Epithelial cell of proximal tubule (primary cell): ENCODE measurements around the gene SEMA3B. TPM values are rescaled to one million over a fixed set of nuclear protein-coding genes. Genes with fewer than 3 reads are reported as not detected.

Experiments used
- DNase-seq: peaks from one replicate; pipeline ENCODE4 v3.0.0-alpha.2; 2011; ENCODE audit warnings: low read depth
- H3K4me3 ChIP-seq: 2 replicates; pipeline ENCODE4 v1.5.1; 2011; ENCODE audit warnings: low read depth, mild to moderate bottlenecking, low read length
- total RNA-seq: library from RNA; depleted of rRNA; stranded (reverse); fragments of >200 nt; gene quantifications from 2 replicates; pipeline ENCODE4 v1.2.3, GENCODE V29; 2015
- TF ChIP-seq, protein P1 (sequence below): conservative IDR thresholded peaks from 2 replicates; pipeline ENCODE4 v1.5.1; 2012; ENCODE audit warnings: low read depth, mild to moderate bottlenecking, low read length

Gene SEMA3B
- total RNA-seq, 1 donor from 2014 or later = 29.5 TPM

DNA sequence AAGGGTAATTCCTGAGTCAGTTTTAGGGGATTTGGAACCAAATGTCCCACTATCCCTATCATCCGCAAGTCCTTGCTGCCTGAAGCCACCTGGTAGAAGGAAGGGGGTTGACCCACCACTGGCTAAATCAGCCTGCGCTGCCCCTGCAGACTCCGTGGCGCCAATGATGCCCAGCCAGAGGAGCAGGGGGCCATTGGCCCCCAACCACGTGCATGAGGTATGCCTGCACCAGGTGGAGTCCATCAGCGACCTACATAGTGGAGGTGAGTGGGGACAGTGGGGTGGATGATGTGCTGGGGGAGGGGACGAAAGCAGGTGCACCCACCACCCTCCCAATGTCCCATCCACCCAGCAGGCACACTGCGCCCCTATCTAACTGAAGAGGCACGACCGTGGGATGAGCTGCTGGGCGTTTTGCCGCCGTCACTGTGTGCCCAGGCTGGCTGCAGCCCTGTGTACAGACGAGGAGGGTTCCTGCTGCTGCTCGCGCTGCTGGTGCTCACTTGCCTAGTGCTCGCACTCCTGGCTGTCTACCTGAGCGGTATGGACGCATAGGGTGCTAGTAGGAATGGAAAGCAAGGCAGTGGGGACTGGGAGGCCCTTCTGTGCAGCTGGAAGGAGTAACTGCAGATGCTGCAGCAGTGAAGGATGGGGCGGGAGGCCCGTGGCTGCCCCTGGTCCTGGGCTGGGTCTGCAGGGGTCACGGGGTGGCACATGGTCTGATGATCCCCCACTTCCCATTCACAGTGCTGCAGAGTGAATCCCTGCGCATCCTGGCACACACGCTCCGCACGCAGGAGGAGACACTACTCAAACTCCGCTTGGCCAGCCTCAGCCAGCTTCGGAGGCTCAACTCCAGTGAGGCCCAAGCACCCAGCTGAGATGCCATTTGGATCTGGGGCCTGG lies 17.6 kb downstream of the SEMA3B start:
- no peak for DNase-seq
- TF ChIP-seq, protein P1, sequence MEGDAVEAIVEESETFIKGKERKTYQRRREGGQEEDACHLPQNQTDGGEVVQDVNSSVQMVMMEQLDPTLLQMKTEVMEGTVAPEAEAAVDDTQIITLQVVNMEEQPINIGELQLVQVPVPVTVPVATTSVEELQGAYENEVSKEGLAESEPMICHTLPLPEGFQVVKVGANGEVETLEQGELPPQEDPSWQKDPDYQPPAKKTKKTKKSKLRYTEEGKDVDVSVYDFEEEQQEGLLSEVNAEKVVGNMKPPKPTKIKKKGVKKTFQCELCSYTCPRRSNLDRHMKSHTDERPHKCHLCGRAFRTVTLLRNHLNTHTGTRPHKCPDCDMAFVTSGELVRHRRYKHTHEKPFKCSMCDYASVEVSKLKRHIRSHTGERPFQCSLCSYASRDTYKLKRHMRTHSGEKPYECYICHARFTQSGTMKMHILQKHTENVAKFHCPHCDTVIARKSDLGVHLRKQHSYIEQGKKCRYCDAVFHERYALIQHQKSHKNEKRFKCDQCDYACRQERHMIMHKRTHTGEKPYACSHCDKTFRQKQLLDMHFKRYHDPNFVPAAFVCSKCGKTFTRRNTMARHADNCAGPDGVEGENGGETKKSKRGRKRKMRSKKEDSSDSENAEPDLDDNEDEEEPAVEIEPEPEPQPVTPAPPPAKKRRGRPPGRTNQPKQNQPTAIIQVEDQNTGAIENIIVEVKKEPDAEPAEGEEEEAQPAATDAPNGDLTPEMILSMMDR = no peak
- H3K4me3 ChIP-seq = no peak overlapping the region

DNA sequence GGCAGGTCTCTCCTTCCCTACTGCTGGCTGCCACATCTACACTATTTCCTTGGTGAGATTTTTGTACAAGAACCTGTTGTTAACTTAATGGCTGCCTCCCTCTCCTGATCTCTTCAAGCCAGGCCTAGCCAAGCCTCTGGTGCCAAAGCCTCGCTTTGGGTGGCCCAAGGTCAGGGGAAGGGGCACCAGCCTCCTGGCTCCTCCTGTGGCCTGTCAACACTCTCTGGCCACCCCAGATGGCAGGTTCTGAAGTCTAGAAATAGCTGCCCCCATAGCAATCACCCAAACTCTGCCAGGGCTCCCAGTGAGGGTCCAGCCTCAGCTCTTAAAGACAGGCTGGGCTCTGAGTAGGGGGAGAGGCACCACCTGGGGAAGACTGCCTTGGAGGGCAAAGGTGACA lies 18.3 kb downstream of the SEMA3B start:
- TF ChIP-seq, protein P1 = no peak
- H3K4me3 ChIP-seq = no peak overlapping the region
- no peak for DNase-seq

DNA sequence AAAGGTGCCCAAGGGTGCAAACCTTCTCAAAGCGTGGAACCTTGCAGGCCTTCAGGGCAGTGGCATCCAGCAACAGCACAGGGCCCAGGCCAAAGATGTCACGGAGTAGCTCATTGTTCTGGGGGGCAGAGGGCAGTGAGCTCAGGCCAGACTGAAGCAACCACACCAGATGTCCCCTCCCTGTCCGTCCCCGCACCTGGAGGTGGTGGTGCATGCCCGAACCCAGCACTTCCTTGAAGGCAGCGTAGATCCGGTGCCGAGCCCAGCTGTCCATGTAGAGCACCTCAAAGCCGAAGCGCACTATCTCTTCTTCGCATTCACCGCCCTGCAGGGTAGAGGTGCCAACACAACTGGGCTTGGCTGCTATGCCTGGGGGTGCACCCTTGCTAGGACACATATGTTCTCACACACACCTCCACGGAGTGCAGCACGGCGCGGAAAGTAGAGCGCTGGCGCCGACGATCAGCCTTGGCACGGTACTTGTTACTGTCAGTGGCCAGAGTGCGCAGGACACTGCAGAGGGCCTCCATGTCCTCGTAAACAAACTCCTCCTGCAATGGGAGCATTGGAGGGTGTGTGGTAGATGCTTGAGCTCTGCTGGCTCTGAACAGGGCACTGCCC lies 19.6 kb downstream of the SEMA3B start:
- H3K4me3 ChIP-seq = no peak overlapping the region
- TF ChIP-seq, protein P1 = no peak
- no peak for DNase-seq

DNA sequence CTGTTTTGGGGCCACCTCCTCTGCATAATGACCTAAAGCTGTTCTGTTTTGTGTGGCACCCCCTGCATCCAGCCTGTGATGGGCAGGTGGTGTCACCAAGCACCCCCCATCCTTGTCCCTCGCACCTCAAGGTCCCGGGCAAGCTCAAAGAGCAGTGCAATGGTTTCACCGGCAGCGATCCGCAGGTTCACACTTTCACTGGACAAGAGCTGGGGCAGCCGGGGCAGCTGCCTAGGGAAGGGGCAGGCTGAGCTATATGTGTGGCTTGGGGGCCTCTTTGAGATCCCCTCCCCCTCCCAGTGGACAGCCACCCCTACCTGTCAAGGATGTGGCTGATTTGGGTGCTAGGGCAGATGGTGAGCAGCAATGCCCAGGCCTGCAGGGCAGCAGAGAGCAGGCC lies 20.2 kb downstream of the SEMA3B start:
- TF ChIP-seq, protein P1 = no peak
- no peak overlapping the region for H3K4me3 ChIP-seq
- DNase-seq = no peak

DNA sequence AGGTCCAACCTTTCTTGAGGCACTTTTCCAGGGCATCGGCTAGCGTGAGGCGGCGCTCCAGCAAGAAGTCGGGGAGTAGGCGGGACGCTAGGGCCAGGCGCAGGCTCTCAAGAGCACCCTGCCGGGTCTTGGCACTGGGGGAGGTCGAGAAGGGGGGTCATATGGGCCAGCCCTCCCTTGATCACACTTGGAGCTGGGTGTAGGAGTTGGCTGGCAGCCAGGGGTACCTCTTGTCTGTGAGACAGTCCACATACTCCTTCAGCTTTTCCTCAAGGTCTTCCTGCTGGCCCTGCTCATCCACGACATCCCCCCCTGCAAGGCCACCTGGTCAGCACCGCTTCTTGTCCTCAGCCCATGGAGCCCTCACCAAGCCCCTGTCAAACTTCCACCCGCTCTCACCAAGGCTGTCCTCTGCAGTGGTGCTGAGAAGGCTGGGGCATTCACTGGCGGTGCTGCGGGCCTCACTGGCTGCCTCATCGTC lies 21.3 kb downstream of the SEMA3B start:
- no peak for DNase-seq
- no peak overlapping the region for H3K4me3 ChIP-seq
- TF ChIP-seq, protein P1 = no peak

DNA sequence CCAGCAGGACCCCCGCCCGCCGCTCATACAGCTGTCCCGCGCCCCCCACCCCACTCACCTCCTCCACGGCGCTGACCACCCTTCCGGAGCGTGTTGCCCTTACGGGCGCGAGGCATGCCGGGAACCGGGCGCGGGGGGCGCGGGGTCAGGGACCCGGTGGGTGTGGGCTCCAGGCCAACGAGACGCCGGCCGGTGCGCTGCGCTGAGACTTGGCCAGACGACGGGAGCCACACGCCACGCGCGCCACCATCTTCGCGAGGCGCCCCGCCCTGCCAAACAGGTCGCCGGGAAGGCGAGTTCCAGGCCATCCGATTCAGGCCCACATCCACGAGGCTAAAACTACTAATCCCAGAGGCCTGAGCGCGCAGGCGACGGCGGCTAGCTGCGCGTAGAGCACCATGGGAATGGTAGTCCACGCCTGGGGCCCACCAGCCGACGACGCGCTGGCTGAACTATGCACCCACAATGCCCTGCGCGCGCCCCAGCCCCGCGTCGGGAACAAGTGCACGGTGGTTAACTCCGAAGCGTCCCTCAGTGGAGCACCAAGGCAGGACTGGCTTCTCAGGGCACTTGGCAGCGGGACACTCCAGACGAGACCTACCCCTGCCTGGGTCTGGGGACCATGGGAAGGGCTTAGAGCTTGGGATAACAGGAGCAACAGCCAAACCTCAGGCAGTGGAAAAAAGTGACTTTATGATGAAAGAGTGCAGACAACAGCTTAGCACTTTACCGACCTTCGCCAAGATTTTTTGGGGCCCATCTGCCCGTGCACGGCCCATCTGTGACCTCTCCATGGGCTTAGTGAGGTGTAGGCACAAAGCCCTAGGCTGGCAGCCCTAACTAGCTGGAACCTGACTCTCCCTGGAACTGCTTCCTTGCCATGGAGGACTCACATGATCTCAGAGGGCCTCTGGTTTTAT lies 23.5 kb downstream of the SEMA3B start, which contains the start of gene IFRD2:
Gene IFRD2, minus strand, starts transcription at position 271 of the 920 bp plus-strand sequence. Its CDS starts 155 bp downstream, at position 116.
- TF ChIP-seq, protein P1 = no peak
- peak within 1 kb of the TSS; percentile 92 for H3K4me3 ChIP-seq
- DNase-seq = peak; percentile 77
